NCI-H774 (cell line): ENCODE measurements around the gene NUP210.

Experiments
- DNase-seq: peaks from one replicate; lab custom pipeline; 2025; lab: John Stamatoyannopoulos, UW

Gene NUP210

GRCh38 chr3:13289771-13290285 lies 130.3 kb downstream of the NUP210 start:
- DNase-seq = no peak

DNA sequence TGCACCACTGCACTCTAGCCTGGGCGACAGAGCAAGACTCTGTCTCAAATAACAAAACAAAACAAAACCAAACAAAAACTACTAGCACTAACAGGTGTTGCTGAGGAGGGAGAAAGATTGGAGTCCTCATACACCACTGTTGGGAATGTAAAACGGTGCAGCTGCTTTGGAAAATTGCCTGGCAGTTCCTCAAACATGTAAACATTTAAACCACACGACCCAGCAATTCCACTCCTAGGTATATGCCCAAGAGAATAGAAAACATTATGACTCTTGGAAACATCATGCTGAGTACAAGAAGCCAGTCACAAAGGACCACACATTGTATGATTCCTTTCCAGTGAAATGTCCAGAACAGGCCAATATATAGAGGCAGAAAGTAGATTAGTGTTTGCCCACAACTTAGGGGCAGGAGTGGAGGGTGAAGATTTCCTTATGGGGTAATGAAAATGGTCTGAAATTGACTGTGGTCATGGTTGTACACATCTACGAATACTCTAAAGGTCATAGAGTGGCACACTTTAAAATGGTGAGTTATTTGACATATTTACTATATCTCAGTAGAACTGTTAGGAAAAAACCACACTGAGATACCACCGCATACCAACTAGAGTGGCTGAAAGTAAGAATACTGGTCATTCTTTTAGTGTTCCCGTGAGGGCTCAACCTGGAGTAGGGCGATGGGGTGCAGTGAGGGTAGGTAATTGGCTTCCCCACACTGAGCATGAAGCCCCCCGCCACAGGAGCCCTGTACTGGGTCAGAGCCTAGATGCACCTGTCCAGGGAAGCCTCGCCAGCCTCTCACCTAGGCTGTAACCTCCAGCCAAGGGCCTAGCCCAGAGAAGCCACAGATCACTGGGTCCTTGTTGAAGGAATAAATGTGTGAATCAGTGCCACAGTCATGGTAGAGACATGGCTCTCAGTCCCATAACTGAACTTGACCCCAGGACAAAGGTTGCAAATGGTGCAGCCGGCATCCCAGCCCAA lies 131.1 kb downstream of the NUP210 start:
- peak; percentile 33 for DNase-seq

- no peak for DNase-seq
Measured at GRCh38 chr3:13287833-13288232, 132.3 kb downstream of the NUP210 start.

DNA sequence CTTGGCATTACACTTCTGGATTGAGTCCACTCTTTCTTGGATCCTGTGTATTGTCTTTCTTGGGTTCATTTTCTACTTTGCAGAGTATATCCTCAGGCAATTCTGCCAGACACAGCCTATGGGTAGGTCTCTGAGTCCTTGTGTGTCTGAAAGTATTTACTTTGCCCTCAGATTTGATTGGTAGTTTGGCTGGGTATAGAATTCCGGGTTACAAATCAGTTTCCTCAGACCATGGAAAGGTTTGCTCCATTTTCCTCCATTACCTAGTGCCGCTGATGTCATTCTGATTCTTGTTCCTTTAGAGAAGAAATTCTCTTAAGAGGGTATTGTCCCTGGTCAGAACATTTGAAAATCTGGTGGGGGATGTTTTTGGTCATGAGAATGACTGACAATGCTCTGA lies 133.2 kb downstream of the NUP210 start:
- DNase-seq = no peak

- DNase-seq = no peak
Measured at GRCh38 chr3:13285007-13285567, 135.0 kb downstream of the NUP210 start.

DNA sequence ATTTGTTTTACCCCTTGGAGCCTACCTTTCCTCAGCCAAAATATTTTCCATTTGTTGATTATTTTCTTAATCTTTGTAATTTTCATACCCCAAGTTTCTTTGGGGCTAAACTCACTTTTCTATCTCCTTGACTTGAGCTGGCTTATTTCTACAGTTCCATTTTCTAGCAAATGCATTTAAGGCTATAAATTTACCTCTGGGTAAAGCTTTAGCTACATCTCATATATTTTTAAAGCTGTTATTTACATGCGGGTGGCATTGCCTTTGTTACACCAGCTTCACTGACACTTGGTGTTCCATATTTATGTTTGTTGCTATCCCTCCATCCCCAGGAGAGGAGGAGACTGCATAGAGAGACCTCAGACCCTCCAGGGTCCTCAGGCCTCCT lies 136.3 kb downstream of the NUP210 start:
- no peak for DNase-seq

DNA sequence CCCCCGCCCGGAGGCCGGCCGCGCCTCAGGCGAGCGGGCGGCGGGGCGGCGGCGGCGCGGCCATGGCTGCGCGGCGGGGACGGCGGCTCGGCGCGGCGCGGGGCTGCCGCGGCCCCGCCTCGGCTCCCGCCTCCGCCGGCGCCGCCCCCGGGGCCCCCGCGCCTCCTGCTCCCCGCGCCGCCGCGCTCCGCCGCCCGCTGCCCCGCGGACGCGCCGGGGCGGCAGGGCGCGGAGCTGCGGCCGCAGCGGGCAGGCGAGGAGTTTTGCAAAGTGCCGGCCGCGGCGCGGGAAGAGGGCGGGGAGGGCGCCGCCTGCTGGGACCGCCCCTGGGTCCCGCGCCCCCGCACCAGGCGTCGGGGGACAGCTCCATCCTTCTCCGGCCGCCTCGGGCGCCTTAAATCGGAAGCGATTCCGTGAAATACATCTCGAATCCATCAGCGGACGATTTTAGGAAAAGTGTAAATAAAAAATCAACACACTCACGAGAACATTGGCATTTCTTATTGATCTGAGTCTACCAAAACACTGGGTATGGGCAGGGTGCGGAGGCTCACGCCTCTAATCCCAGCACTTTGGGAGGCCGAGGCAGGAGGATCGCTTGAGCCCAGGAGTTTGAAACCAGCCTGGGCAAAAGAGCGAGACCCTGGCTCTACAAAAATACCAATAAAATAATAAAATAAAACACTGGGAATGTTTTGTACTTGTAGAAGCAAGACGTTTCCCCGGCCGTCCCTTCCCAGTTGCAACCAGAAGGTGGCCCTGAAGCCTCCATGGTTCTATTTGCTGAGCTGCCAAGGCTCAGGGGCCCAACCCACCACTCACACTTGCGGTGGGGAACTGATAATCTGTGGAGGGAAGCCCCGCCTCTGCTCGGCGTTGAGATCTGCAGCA lies 136.9 kb downstream of the NUP210 start:
- peak; percentile 3 for DNase-seq

GRCh38 chr3:13282358-13282985 lies 137.7 kb downstream of the NUP210 start:
- no peak for DNase-seq

DNA sequence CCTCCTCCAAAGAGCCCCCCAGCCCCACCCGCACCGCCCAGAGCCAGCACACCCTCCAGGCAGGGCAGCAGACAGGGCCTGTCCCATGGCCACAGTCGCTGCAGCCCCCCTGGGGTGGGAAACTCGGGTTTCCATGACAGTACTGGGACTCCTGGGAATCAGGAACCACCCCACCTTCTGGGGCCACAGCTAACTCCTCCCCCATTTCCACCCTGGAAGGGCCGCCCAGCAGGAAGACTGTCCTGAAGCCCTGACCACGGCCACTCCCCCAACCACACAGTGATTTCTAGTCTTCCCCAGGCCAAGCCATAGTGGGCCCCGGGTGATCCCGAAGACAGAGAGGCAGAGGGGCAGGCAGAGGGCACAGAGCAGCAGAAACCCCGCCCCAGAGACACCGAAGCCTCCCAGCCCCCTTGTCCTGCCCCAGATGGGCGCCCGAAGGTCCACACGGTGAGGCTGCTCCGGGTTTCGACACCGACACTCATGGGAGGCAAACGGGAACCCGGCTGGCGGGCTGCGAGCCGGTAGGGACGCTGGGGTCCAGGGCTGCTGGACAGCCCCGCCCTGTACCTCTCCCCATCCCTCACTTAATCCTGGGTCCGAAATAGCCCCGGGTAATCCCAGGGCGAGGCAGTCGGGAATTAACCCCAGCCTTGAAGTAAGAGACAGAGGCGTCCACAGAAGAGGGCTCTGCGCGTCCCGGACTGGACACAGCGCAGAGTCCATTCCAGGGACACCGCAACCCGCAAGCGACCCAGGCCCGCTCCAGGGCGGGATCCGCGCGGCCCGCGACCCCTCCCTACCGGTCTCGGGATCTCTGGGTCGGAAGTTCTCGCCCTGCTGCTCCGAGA lies 138.4 kb downstream of the NUP210 start:
- no peak for DNase-seq

DNA sequence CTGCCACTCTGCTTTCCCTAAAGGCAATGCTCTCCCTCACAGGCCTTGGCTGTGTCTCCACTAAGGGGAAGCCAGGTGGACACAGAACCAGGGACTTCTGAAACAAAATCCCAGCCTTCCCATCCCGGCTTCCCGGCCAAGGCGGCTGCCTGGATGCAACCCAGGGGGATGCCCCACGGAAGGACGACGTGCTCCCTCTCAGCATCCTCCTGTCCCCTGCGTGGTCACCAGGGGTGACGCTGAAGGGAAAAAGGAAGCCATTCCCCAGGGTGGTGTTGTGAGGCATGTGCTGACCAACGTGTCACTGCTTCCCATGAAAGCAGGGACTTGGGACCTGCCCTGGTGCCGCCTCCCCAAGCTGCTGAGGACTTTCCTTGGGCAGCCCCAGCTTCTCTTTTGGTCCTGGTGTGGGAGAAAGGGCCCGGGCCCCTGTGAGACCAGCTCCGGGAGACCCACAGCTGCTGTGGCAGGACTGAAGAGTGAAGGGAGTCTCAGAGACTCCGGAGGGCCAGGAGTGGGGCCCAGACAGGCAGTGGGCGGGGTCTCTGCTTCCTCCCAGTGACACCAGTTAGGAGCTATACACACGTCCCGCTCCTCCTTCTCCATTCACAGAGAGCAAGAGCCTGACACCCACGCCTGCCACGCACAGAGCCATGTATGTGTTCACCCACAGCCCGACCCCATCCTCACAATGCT lies 139.2 kb downstream of the NUP210 start:
- DNase-seq = no peak

DNA sequence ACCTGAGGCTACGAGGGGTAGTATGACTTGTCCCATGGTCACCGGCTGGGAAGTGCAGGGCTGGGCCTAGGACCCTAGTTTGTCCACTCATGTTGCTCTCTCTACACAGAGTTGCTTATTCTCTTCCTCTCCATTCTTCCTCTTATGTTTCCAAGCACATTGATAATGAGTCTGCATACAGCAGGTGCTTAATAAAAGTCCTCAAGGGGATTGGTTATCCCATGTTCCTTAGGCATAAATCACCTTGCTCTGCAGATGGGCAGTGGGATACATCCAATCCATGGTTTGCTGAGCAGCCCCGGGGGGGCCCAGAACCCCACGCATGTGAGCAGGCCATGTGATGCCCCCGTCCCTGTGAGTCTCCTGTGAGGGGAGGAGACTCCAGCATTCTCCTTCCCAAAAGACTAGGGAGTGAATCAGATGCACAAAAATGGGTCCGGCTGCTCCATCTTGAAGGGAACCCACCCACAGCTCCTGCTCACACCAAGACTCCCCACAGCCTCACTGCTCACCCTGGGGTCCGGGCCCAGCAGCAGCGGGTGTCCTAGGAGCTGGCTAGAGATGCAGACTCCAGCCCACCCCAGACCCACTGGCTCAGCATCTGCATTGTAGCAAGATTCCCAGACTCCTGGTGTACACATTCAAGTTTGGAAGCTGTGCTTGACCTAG lies 139.9 kb downstream of the NUP210 start:
- no peak for DNase-seq

DNA sequence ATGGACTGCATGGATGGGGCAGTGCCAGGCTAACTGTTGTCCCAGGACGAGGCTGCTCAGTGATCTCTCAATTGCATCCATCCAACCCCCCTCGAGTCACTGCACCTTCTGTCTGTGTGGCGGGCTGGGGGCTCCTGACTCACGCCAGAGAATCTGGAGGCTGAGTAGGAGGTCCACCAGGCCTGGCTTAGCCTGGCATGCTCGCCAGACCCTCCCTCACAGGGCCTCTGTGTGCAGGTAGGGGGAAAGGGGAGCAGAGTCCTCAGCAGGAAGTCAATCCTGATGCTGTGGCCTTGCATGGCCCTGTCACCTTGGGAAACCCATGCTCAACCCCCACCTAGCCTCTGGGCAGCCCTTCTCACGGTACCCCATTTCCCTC lies 140.6 kb downstream of the NUP210 start:
- no peak for DNase-seq

- DNase-seq = no peak
Measured at GRCh38 chr3:13278783-13279531, 141.2 kb downstream of the NUP210 start.

DNA sequence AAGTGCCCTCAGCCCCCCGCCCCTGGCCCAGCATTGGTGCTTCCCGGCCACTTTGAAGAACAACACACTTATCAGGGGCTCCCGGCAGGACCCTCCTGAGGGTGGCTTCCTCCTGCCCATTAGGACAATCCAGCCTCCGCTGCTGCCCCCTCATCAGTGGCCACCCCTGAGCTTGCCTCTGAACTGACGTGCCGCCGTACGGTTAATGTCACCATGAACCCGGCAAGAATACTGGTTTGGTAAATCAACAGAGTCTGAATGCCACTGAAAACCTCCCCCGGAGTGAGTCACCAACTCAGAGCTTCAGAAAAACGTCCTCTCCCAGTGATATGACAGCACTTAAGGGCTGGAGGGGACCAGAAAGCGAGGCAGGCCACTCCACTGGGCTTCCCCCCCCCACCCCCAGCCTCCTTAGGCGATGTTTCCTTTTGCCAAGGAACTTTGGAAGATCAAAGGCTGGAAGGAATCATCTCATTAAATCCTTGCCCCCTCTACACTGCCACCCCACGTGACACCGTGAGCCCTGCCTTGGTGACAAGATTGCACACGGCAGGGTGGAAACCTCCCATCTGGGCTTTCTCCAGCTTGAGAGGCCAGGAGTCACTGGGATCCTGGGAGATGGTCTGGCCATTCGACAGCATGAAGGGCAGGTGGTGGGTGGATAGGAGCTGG lies 142.1 kb downstream of the NUP210 start:
- no peak for DNase-seq

DNA sequence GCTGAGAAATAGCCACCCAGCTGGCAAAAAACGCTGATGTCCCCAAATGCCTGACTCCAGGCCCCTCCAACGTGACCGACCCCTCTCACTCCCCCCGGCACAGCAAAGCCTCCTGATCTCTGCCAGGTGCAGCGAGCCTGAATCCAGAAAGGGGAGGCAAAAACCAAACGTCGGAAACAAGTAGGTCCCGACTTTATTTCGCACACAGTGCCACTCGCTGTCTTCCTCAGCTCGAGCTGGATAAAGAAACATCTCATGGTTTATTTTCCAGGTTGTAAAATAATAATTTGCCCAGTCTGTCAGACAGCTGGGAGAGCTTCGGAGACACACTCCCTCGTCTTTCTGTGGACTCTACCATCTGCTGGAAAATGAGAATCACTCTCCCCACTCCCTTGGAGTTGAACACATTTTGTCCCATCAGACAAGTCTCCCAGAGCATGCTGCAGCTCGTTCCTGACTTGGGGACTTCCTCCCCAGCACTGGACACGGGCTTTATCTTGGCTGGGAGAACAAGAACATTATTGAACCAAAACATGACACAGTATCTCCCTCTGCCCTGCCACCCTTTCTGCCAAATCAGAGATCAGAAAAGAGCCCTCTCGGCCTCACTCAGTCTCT lies 142.8 kb downstream of the NUP210 start:
- DNase-seq = no peak

GRCh38 chr3:13276438-13277195 lies 143.5 kb downstream of the NUP210 start:
- DNase-seq = no peak

- DNase-seq = no peak
Measured at GRCh38 chr3:13275376-13276005, 144.6 kb downstream of the NUP210 start.
